Nephron (organoid): ENCODE data around the gene CREBRF.

Experiments used
- H3K27ac Mint-ChIP-seq, 3 experiments: 2 replicates each; pipeline ENCODE4 v1.8.0; 2020; ENCODE audit warnings: mixed read lengths in 3 of 3, mild to moderate bottlenecking in 2 of 3, moderate library complexity in 1 of 3
- H3K27me3 Mint-ChIP-seq: 2 replicates; pipeline ENCODE4 v1.8.0; 2021; ENCODE audit warnings: low read depth, mild to moderate bottlenecking, moderate library complexity, mixed read lengths
- H3K36me3 Mint-ChIP-seq: 2 replicates; pipeline ENCODE4 v1.8.0; 2020; ENCODE audit warnings: low read depth, mixed read lengths
- H3K4me1 Mint-ChIP-seq: 2 replicates; pipeline ENCODE4 v1.8.0; 2020; ENCODE audit warnings: mixed read lengths
- H3K4me3 Mint-ChIP-seq, 3 experiments: 2 replicates each; pipeline ENCODE4 v1.8.0; 2020; ENCODE audit warnings: mild to moderate bottlenecking in 3 of 3, mixed read lengths in 3 of 3, moderate library complexity in 2 of 3
- H3K9me3 Mint-ChIP-seq: 2 replicates; pipeline ENCODE4 v1.8.0; 2020; ENCODE audit warnings: mixed read lengths
- CTCF ChIP-seq, 3 experiments: fragments of 200-600 bp; sonication (generic); IDR thresholded peaks; one replicate each; pipeline ENCODE4 v1.5.0; 2021; ENCODE audit warnings: antibody characterized with exemption in 3 of 3; ENCODE audit not compliant: unreplicated experiment in 3 of 3

Gene CREBRF

GRCh38 chr5:173051746-173052145, 4.4 kb upstream of the CREBRF start:
- Mint-ChIP-seq H3K9me3 (no peaks in the 10 kb centered on the region), H3K27me3 (peaks cover 16% of the 10 kb centered on the region), H3K4me1 (peaks cover 12% of the 10 kb centered on the region), H3K4me3 (peak overlapping the region in 1 of 3 experiments; percentile 61), H3K36me3 (no peaks in the 10 kb centered on the region), H3K27ac (no peak overlapping the region)
- TF ChIP-seq CTCF (IDR thresholded peaks at IDR 0.05; ENCODE audit: unreplicated experiment in 3 of 3) = no peak

- H3K36me3 Mint-ChIP-seq = no peaks in the 10 kb centered on the region
- no peak for TF ChIP-seq CTCF (IDR thresholded peaks at IDR 0.05; ENCODE audit: unreplicated experiment in 3 of 3)
- H3K27ac Mint-ChIP-seq = peak overlapping the region in 2 of 3 experiments; percentile 38 to 83
- H3K27me3 Mint-ChIP-seq = peaks cover 9% of the 10 kb centered on the region
- H3K4me3 Mint-ChIP-seq = peak overlapping the region; percentile 29 to 69 (median 33)
- no peaks in the 10 kb centered on the region for H3K9me3 Mint-ChIP-seq
- H3K4me1 Mint-ChIP-seq = peaks cover 21% of the 10 kb centered on the region
Measured at GRCh38 chr5:173053041-173053440, 3.1 kb upstream of the CREBRF start.

GRCh38 chr5:173055042-173055721, 970 bp upstream of the CREBRF start:
- H3K4me3 Mint-ChIP-seq = peak overlapping the region; percentile 94 to 97 (median 94)
- peaks cover 24% of the 10 kb centered on the region for H3K4me1 Mint-ChIP-seq
- peaks cover 7% of the 10 kb centered on the region for H3K27me3 Mint-ChIP-seq
- TF ChIP-seq CTCF (IDR thresholded peaks at IDR 0.05; ENCODE audit: unreplicated experiment in 3 of 3) = no peak
- H3K9me3 Mint-ChIP-seq = no peaks in the 10 kb centered on the region
- peak overlapping the region in 1 of 3 experiments; percentile 24 for H3K27ac Mint-ChIP-seq
- H3K36me3 Mint-ChIP-seq = peaks cover 3% of the 10 kb centered on the region

GRCh38 chr5:173055722-173055982, 500 bp upstream of the CREBRF start:
- H3K9me3 Mint-ChIP-seq = no peaks in the 10 kb centered on the region
- H3K27me3 Mint-ChIP-seq = peaks cover 7% of the 10 kb centered on the region

GRCh38 chr5:173056783-173057061, 570 bp downstream of the CREBRF start:
- TF ChIP-seq CTCF (IDR thresholded peaks at IDR 0.05; ENCODE audit: unreplicated experiment in 3 of 3) = no peak
- H3K27ac Mint-ChIP-seq = peak overlapping the region; percentile 97 to 99 (median 98)
- peaks cover 23% of the 10 kb centered on the region for H3K4me1 Mint-ChIP-seq
- H3K36me3 Mint-ChIP-seq = peaks cover 3% of the 10 kb centered on the region
- H3K9me3 Mint-ChIP-seq = no peaks in the 10 kb centered on the region
- peaks cover 2% of the 10 kb centered on the region for H3K27me3 Mint-ChIP-seq
- H3K4me3 Mint-ChIP-seq = peak overlapping the region; percentile 93 to 98 (median 95)

More at GRCh38 chr5:173055722-173055982, 500 bp upstream of the CREBRF start:
- peaks cover 24% of the 10 kb centered on the region for H3K4me1 Mint-ChIP-seq
- H3K27ac Mint-ChIP-seq = peak overlapping the region; percentile 28 to 78 (median 61)
- no peak for TF ChIP-seq CTCF (IDR thresholded peaks at IDR 0.05; ENCODE audit: unreplicated experiment in 3 of 3)
- H3K36me3 Mint-ChIP-seq = peaks cover 3% of the 10 kb centered on the region
- peak overlapping the region; percentile 94 to 97 (median 94) for H3K4me3 Mint-ChIP-seq
